Fibroblast of skin of left quadriceps (primary cell): Measurements from ENCODE around the gene NHP2.
"Not testable (repeated sequence)": the region's sequence is repeated elsewhere in the genome, so short reads cannot be mapped to it uniquely, and the experiment has no call there.

ENCODE experiments used
- DNase-seq, 2 experiments: peaks; one replicate each; pipeline ENCODE4 v3.0.0-alpha.2; 2013; ENCODE audit warnings: low read depth in 2 of 2

NHP2 gene

DNA sequence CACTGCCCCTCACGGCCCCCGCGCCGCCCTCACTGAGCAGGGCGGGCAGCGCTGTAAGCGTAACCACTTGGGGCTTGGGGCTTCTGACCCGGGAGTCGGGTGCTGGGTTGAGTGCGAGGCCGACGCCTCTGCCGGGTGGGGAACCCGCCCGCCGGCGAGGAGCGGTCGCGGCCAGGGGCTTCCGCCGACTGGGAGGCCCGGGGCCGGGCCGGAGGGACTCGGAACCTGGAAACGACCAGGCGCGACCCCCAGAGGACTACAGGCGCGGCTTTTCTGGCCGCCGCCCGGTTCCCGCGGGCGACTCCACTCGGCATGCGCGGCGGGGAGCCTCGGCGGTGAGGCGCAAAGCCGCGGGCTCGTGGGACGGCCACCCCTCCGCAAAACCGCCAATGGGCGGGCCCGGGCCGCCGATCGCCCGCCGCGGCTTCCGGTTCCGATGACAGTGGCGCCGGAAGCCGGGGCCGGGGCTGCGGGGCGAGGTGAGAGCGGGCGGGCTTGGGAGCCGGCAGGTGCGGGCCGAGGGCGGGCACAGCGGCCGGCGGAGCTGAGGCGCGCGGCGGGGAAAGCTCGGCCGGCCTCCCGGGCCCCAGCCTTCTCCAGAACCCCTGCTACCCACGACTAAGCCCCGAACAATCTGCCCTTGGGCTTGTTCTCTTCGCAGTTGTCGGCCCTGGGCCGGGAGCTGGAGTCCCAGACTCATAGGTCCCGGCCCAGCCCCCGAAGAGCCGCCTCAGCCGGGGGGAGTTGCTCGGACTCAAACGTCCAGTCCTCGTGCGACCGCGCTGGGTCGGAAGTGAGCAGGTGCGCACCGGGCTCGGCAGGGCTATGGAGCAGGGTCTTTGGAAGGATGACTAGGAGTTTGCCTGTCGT is 22.9 kb downstream of the NHP2 start, which contains the start of gene RMND5B:
Gene RMND5B, plus strand, starts transcription at position 439 of the 870 bp plus-strand sequence. CDS start 7,106 bp downstream, outside the sequence.
- peak; percentile 37 to 42 for DNase-seq

GRCh38 chr5:178130234-178130575 is 23.5 kb downstream of the NHP2 start:
- not testable (repeated sequence) for DNase-seq

DNA sequence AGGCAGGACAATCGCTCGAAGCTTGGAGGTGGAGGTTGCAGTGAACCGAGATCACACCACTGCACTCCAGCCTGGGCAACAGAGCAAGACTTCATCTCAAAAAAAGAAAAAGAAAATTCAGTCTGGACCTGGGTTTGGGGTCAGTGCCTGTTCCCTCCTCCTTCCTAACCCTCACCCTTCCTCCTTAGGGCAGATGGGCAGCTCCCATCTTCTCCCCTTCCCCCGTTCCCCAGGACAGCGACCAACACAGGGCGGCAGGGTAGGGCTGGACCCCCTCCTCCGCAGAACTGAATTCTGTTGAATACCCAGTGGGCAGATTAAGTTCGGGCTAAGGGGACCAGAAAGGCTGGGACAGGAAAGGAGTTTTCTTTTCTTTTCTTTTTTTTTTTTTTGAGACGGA is 24.4 kb downstream of the NHP2 start:
- DNase-seq, result no peak

DNA sequence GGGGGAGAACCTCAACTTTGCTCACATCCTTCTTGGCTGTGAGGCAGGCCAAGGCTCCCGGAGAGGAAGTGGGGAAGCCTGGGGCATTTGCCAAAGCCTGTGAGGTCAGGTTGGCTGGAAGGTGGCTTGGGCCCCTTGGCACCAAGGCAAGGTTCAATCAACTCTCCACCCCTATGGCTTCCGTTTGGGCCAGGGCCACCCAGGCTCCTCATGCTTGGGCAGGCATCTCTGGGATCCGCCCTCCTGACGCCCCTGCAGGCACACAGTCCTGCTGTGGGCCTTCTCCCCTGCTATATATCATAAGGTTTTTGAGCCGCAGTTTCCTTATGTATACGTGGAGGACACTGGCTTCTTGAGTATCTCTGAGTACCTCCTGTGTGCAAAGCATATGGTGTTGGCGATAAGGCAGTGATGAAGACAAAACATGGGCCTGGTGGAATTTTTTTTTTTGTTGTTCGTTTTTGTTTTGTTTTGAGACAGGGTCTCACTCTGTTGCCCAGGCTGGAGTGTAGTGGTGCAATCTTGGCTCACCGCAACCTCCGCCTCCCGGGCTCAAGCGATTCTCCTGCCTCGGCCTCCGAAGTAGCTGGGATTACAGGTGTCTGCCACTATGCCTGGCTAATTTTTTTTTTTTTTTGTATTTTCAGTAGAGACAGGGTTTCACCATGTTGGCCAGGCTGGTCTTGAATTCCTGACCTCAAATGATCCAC is 26.2 kb downstream of the NHP2 start:
- not testable (repeated sequence) for DNase-seq

DNA sequence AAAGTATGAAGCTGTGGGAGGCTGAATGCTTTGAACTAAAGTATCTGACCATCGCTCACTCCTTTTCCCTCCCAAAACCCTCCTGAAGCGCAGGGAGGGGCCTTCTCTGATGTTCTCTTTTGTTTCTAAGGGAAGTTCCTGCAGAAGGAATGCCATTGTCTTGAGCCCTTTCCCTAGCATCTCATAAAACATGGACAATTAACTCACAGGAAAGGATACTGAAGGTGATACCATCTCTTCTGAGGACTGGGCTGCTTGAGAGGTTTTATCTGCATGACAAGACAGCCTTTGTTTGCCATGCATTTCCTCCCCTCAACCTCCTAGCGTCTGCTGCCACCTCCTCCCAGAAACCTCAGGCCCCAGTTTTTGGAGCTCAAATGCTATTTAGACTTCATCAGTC is 27.1 kb downstream of the NHP2 start:
- no peak for DNase-seq

DNA sequence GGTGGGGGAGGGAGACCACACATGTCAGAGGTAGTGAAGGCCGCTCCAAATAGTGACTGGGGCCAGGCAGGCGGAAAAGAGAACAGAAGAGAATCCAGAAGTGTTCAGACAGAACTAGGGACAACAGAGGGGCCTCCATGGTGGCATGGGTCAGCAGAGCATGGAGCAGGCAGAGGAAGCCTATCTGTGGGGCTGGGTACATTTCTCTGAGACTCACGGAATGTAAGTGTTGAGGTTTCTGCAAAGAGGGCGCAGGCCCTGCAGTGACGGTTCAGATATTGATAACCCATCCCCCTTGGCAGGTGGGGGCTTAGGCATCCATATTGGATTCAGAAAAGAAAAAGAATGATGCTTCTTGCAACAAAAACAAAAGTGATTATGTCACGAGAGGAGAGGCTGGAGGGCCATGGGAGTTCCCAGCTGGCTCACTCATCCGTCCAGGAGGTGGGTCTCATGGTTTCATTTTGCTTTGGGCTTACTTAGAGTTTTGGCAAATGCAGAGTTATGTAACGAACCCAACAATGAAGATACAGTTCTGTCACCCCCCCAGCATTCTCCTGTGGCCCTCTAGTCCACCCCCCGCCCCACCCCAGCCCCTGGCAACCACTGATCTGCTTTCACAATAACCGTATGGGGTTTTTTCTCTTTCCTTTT is 28.3 kb downstream of the NHP2 start:
- DNase-seq, result no peak

DNA sequence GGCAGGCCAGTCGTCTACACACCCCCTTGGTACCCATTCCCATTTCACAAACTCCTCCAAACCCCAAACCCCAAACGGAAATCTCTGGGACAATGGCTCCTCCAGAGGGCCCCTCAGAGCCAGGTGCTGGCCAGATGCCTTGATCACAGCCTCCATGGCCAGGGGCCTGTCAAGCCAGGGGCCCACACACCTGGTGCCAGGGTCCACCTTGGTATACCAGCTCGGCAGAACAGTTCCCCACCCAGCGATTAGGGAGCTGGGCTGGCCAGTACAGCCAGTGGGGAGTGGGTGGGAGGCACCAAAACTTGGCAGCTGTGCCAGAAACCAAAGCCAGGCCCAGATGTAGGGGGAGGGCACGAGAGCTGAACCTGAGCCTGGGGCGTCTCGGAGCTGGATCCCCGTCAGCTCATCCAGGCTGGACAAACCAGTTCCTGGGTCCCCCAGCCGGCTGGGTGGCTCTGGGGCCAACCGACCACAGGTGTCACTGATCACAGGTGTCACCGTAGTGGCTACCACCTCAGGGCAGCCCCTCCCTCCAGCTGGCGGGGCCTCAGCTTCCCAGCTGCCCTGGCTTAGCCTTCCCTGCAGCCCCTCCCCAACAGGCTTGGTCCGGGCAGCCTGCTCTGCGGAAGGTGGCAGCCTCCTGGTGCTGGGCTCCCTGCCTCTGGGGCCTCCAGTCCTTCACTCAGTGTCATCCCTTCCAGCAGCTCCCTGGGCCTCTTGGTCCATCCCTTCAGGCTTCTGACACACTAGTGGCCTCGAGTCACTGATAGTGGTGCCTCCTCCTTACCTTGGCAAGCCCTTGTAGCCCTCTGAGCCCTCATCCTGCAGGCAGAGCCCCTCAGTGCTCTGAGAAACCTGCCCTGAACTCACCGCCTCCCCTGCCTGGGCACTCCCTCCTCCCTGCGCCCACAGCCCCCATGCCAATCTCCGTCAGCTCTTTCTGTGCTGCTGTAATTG is 29.4 kb downstream of the NHP2 start:
- DNase-seq, result no peak

GRCh38 chr5:178123094-178123965 is 30.4 kb downstream of the NHP2 start:
- no peak for DNase-seq

DNA sequence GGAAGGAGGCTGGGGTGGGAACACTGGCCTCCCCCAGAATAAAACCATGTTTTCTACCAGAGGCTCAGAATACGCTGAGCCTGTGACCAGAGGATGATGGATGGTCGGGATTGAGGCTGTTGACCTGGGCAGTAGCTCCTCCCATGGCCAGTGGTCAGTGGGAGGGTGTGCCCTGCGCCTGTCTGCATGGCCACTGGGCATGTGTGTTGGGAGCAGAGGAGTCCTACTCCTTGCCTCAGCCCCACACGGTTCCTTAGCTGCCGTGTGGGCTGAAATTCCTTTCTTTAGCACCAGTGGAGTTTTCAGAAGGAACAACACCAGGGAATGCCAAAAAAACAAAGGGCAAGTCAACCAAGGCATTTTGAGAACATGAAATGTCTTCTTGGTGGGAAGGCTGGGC is 31.3 kb downstream of the NHP2 start:
- DNase-seq, result no peak

GRCh38 chr5:178121391-178122276 is 32.1 kb downstream of the NHP2 start:
- DNase-seq, result no peak

GRCh38 chr5:178120607-178121357 is 32.9 kb downstream of the NHP2 start:
- peak; percentile 53 to 64 for DNase-seq

- no peak for DNase-seq
Observed at GRCh38 chr5:178119915-178120606, 33.6 kb downstream of the NHP2 start.

- DNase-seq, result no peak
Observed at GRCh38 chr5:178117923-178118701, 35.6 kb downstream of the NHP2 start.

DNA sequence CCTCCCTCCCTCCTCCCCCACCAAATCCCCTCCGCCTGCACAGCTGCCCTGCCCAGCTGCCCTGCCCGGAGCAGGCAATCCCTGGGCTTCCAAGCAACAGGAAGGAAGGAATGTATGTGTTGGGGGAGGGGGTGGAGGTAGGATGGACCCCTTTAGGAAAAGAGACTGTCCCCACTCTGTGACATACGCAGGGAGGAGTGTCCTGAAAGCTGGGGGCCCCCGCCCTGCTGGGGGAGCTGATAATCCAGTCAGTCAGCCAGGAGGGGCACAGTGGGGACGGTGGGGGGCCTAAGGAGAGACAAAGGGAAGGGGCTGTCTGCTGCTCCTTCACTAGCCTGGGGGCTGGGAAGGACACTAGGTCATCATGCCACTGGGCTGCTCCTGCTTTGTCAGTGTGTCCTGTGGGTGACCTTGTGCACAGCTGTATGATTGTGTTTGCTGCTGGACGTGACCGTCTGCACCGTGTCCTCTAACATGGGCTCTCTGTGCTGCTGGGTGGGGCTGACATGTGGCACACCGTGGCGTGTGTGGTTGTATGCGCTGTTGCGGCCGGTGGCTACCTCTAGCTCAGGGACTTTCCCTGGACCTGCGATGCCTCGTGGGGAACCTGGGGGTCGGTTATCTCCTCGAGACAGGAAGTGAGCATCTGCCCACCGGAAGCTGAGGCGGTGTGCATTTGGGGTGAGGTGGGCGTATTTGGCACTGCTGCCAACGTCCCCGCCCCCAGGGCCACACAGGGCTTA is 37.4 kb downstream of the NHP2 start:
- no peak for DNase-seq

DNA sequence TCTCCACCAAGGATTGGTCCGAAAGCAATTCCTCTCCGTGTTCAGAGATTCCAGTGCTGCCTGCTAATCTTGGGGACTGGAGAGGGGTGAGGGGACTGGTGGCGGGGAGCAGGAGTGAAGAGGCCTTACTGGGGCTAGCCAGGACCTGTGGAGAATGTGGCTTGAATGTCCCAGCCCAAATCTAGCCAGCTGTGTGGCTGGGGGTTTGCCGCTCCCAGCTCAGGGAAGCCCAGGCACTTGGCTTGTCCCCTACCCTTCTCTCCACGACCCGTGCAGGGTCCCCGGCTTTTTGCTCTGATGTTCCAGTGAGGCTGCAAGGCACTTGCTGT is 37.9 kb downstream of the NHP2 start:
- no peak for DNase-seq

DNA sequence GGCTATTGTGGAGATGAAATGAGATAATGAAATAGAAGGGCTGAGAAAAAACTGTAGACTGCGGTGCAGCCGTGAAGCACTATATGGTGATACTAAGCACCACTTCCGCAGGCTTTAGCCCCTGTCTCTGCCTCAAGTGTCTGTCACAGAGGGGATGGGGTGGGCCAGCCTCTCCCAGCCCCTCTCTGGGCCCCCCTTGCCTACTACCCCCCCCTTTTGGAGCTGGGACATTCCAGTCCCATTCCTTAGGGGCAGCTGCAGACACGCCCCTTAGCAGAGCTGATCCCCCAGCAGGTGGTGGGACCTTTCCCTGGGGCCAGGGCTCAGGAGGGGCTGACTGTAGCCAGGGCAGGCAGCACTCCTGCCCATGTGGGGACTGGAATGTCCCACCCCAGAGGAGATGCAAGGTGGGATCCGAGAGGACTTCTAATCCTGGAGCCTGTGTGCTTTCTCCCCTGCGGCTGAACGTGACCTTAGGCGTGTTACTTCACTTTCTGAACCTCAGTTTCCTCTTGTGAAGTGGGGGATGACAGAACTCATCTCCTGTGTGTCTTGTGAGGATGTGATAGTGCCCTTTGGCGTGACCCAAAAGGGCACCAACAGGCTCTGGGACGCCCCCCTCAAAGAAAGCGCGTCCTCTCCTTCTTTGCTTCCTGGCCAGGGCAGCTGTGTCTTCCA is 38.4 kb downstream of the NHP2 start:
- no peak for DNase-seq
